Measurements from ENCODE around the gene SART3. TPM values are rescaled to one million over a fixed set of nuclear protein-coding genes. Genes with fewer than 3 reads are reported as not detected.
A peak's percentile ranks its signal among the peaks of the same experiment; 100 is the strongest.

The SART3 gene, protein sequence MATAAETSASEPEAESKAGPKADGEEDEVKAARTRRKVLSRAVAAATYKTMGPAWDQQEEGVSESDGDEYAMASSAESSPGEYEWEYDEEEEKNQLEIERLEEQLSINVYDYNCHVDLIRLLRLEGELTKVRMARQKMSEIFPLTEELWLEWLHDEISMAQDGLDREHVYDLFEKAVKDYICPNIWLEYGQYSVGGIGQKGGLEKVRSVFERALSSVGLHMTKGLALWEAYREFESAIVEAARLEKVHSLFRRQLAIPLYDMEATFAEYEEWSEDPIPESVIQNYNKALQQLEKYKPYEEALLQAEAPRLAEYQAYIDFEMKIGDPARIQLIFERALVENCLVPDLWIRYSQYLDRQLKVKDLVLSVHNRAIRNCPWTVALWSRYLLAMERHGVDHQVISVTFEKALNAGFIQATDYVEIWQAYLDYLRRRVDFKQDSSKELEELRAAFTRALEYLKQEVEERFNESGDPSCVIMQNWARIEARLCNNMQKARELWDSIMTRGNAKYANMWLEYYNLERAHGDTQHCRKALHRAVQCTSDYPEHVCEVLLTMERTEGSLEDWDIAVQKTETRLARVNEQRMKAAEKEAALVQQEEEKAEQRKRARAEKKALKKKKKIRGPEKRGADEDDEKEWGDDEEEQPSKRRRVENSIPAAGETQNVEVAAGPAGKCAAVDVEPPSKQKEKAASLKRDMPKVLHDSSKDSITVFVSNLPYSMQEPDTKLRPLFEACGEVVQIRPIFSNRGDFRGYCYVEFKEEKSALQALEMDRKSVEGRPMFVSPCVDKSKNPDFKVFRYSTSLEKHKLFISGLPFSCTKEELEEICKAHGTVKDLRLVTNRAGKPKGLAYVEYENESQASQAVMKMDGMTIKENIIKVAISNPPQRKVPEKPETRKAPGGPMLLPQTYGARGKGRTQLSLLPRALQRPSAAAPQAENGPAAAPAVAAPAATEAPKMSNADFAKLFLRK
- total RNA-seq, result 10 to 100 TPM; 35.1 to 41.7 TPM
- polyA plus RNA-seq (ENCODE audit: insufficient read length in 6 of 6), result 10 to 100 TPM; 60.3 to 81.7 (median 65.7) TPM
- long read RNA-seq, donor 1, full-length matches to known transcripts, result 6 of 6 reads
- long read RNA-seq, donor 1, partial matches to known transcripts, result 0 of 6 reads
- long read RNA-seq, donor 1, other reads (novel, unspliced or antisense), result 0 of 6 reads
- long read RNA-seq, donor 2, full-length matches to known transcripts, result 7 of 216 reads
- long read RNA-seq, donor 2, partial matches to known transcripts, result 204 of 216 reads
- long read RNA-seq, donor 2, other reads (novel, unspliced or antisense), result 5 of 216 reads
- long read RNA-seq, donor 3, full-length matches to known transcripts, result 6 of 6 reads
- long read RNA-seq, donor 3, partial matches to known transcripts, result 0 of 6 reads
- long read RNA-seq, donor 3, other reads (novel, unspliced or antisense), result 0 of 6 reads
- long read RNA-seq, donor 4, partial matches to known transcripts, result 5 of 5 reads
- long read RNA-seq, donor 4, other reads (novel, unspliced or antisense), result 0 of 5 reads
- long read RNA-seq, donor 5, full-length matches to known transcripts, result 4 of 4 reads
- long read RNA-seq, donor 5, partial matches to known transcripts, result 0 of 4 reads
- long read RNA-seq, donor 5, other reads (novel, unspliced or antisense), result 0 of 4 reads
- long read RNA-seq, donor 6, full-length matches to known transcripts, result 3 of 3 reads
- long read RNA-seq, donor 6, partial matches to known transcripts, result 0 of 3 reads
- long read RNA-seq, donor 6, other reads (novel, unspliced or antisense), result 0 of 3 reads
- long read RNA-seq, donor 7, full-length matches to known transcripts, result 5 of 5 reads
- long read RNA-seq, donor 7, partial matches to known transcripts, result 0 of 5 reads
- long read RNA-seq, donor 7, other reads (novel, unspliced or antisense), result 0 of 5 reads
- long read RNA-seq, donor 8, full-length matches to known transcripts, result 4 of 4 reads
- long read RNA-seq, donor 8, partial matches to known transcripts, result 0 of 4 reads
- long read RNA-seq, donor 8, other reads (novel, unspliced or antisense), result 0 of 4 reads
- long read RNA-seq, donor 9, result 0 reads
- long read RNA-seq, donor 10, partial matches to known transcripts, result 4 of 5 reads
- long read RNA-seq, donor 10, other reads (novel, unspliced or antisense), result 1 of 5 reads
- long read RNA-seq, donor 11, full-length matches to known transcripts, result 3 of 3 reads
- long read RNA-seq, donor 11, partial matches to known transcripts, result 0 of 3 reads
- long read RNA-seq, donor 11, other reads (novel, unspliced or antisense), result 0 of 3 reads
- long read RNA-seq, donor 12, full-length matches to known transcripts, result 6 of 215 reads
- long read RNA-seq, donor 12, partial matches to known transcripts, result 106 of 215 reads
- long read RNA-seq, donor 12, other reads (novel, unspliced or antisense), result 103 of 215 reads

DNA sequence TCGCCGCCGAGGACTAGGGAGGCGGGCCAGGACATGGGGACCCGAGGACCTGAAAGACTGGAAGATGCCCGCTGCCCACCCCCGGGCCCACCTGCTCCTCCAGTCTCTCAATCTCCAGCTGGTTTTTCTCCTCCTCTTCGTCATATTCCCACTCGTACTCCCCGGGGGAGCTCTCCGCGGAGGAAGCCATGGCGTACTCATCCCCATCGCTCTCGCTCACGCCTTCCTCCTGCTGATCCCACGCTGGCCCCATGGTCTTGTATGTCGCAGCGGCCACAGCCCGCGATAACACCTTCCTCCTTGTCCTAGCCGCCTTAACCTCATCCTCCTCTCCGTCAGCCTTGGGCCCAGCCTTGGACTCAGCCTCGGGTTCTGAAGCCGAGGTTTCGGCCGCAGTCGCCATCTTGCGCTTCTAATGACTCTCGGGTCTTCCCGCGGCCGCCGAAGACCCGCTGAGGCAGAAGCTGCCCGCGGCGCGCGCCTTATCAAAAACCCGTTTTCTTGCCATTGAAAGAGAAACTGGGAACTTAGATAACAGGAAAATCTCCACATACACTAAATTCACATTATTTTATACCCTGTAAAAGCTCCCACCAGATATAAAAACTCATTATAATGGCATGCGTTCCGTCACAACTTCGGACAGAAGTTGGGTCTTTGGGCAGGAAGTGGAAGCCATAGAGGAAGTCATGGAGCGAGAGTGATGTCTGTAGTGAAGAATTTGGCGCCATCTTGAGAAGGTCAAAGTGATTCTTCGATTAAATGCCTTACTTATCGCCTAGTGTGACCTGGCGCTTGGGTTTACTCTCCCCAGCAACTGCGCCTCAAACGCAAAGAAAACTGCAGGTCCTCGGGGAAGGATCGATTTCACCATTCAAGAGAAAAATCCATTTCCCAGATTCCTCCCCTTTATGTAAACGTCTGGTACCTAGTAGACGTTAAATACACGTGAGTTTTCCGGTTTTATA lies at the start of gene SART3:
Gene SART3 (minus strand): TSS at position 422 of the 968 bp plus-strand sequence. CDS start 19 bp downstream, at position 403.
- ATAC-seq (peak; percentile 67), DNase-seq (peak; percentile 81 to 94 (median 89))
- H3K27ac ChIP-seq, result peak within 1 kb of the TSS; percentile 88 to 92
- intact Hi-C loops (cut with DNase I), result no loop called here
- peaks cover 0 to 32% of the 10 kb centered on the region in 2 donors for H3K36me3 ChIP-seq
- peak within 1 kb of the TSS; percentile 71 to 98 for H3K4me3 ChIP-seq
- H3K27me3 ChIP-seq, result no peaks in the 10 kb centered on the region
- peaks cover 18 to 73% of the 10 kb centered on the region in 2 donors for H3K4me1 ChIP-seq
- H3K9me3 ChIP-seq, result no peaks in the 10 kb centered on the region
- TF ChIP-seq, protein P1, sequence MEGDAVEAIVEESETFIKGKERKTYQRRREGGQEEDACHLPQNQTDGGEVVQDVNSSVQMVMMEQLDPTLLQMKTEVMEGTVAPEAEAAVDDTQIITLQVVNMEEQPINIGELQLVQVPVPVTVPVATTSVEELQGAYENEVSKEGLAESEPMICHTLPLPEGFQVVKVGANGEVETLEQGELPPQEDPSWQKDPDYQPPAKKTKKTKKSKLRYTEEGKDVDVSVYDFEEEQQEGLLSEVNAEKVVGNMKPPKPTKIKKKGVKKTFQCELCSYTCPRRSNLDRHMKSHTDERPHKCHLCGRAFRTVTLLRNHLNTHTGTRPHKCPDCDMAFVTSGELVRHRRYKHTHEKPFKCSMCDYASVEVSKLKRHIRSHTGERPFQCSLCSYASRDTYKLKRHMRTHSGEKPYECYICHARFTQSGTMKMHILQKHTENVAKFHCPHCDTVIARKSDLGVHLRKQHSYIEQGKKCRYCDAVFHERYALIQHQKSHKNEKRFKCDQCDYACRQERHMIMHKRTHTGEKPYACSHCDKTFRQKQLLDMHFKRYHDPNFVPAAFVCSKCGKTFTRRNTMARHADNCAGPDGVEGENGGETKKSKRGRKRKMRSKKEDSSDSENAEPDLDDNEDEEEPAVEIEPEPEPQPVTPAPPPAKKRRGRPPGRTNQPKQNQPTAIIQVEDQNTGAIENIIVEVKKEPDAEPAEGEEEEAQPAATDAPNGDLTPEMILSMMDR (IDR thresholded peaks at IDR 0.05), result no peak

DNA sequence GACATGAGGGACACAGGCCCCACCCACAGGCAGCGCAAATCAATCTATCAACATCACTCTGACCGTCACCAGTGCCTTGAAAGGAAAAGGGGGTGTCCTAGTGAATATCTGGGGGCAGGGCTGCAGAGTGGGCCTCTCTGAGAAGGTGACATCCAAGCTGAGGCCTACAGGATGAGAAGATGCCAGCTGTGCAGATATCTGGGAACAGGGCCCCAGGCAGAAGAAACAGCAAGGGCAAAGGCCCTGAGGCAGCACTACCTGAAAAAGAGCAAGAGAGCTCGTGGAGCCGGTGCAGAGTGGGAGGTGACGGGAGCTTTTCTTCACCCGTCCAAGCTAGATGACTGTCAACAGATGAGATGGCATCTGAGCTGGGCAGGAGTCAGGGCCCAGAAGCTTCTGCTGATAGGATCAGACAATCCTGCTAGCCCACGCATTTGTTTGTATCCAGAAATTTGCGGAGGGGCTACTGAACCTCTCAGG lies 49.4 kb upstream of the SART3 start:
- TF ChIP-seq, protein P1 (IDR thresholded peaks at IDR 0.05), result no peak
- Histone ChIP-seq H3K4me3 (no peak overlapping the region), H3K4me1 (peaks cover 0 to 31% of the 10 kb centered on the region in 2 donors), H3K27me3 (peaks cover 0 to 4% of the 10 kb centered on the region in 2 donors), H3K36me3 (no peaks in the 10 kb centered on the region), H3K27ac (no peak overlapping the region), H3K9me3 (no peaks in the 10 kb centered on the region)
- DNase-seq (peak in 1 of 4 donors; percentile 11), ATAC-seq (no peak)
- intact Hi-C loops (cut with DNase I), result no loop called here

GRCh38 chr12:108609537-108610335 lies 48.8 kb upstream of the SART3 start:
- no peak overlapping the region for H3K4me3 ChIP-seq
- peaks cover 0 to 4% of the 10 kb centered on the region in 2 donors for H3K27me3 ChIP-seq
- H3K4me1 ChIP-seq, result peaks cover 0 to 31% of the 10 kb centered on the region in 2 donors
- TF ChIP-seq, protein P1 (IDR thresholded peaks at IDR 0.05), result no peak
- H3K9me3 ChIP-seq, result no peaks in the 10 kb centered on the region
- ATAC-seq (peak; percentile 63), DNase-seq (peak; percentile 77 to 96 (median 85))
- intact Hi-C loops (cut with DNase I), result no loop called here
- no peak overlapping the region for H3K27ac ChIP-seq
- no peaks in the 10 kb centered on the region for H3K36me3 ChIP-seq
